ENCODE measurements around the gene NFYC. TPM values are rescaled to one million over a fixed set of nuclear protein-coding genes. Genes with fewer than 3 reads are reported as not detected.

The NFYC gene
- total RNA-seq, 2 experiments from 2014 or later = 78.7 to 84.1 TPM

DNA sequence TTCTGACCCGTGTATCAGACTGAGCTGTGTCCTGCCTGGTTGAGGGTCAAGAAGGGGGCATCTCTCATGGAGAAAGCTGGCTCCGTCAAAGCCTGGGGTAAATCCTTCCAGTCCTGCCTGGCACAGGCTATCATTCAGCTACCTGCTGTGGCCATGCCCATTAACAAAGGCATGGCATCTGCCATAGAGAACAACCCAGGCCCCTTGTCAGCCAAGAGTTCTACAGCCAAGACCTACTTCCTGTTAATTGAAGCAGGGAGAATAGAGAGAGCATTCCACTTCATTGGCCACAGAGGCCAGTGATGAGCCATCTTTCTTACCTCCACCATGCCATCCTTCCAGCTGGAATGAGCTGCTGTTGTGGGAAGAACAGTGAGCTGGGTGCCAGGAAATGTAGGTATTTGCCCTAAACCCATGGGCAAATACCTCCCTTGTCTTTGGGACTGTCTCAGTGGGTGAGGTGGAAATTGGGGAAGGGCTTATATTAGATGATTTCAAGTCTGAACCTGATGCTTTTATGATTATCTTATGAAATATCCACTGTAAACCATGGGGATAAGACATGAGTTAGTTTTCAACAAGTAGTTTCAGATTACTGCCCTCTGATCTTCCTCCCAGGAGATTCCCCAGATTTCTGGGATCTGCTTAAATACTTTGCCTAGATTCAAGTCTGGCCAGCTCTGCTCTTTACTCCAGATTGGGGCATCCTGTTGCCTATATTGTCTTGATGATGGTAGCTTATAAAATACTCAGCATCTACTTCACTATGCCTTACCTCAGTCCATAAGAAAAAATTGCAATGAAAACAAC lies 80.8 kb downstream of the NFYC start:
- no peak for DNase-seq
- ChIA-PET CTCF (interaction anchor here (0.7 to 9.3 kb wide), 13 partner anchors 8 to 183 kb away, joined by 3 to 148 read pairs (median 4); partner anchors contain the start of gene NFYC), POLR2A (interaction anchor here (1.5 to 1.8 kb wide), 3 partner anchors 8 to 43 kb away, joined by 3 to 6 read pairs (median 4); no protein-coding TSS in a partner anchor)
- Mint-ChIP-seq H3K27ac (no peak overlapping the region), H3K36me3 (ENCODE audit: low read depth) (peaks cover 66% of the 10 kb centered on the region), H3K27me3 (no peaks in the 10 kb centered on the region), H3K4me1 (peaks cover 13% of the 10 kb centered on the region), H3K9me3 (no peaks in the 10 kb centered on the region), H3K4me3 (no peak overlapping the region)

DNA sequence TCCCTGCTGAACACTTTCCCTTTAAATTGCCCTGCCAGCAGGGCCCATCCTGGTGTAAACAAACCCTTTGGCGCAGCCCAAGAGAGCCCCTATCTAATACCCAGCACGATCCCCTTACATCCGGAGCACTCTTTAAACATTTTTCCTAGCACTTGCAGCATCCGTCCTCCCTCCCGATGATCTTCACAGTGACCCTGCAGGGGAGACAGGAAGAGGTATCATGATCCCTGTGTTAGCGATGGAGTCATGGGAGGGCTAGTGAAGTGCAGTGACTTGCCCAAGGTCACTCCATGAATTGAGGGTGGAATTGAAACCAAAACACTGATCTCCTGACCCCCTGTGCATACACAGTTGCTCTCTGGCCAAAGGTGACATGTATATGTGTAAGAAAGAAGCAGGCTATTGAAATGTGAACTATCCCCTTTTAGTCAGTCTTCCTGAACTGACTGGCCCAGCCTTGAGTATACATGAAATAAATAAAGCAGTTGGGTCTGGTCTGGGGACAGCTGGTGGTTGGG lies 82.3 kb downstream of the NFYC start:
- peaks cover 16% of the 10 kb centered on the region for H3K4me1 Mint-ChIP-seq

GRCh38 chr1:40774266-40774998 lies 82.9 kb downstream of the NFYC start:
- Mint-ChIP-seq H3K27ac (peak overlapping the region; percentile 2), H3K4me3 (no peak overlapping the region), H3K36me3 (ENCODE audit: low read depth) (peaks cover 51% of the 10 kb centered on the region), H3K4me1 (peaks cover 16% of the 10 kb centered on the region), H3K9me3 (no peaks in the 10 kb centered on the region), H3K27me3 (no peaks in the 10 kb centered on the region)
- POLR2A ChIA-PET = interaction anchor here (1.0 to 1.9 kb wide), 8 partner anchors 9 to 83 kb away, joined by 3 to 6 read pairs (median 4); partner anchors contain the start of gene NFYC
- CTCF ChIA-PET = interaction anchor here (0.6 to 9.3 kb wide), 39 partner anchors 8 to 1628 kb away, joined by 3 to 148 read pairs (median 5); partner anchors contain the start of genes CITED4, NFYC and ZNF684
- DNase-seq = peak; percentile 63

More for the DNA sequence above, 82.3 kb downstream of the NFYC start:
- POLR2A ChIA-PET = interaction anchor here (1.0 to 1.9 kb wide), 7 partner anchors 9 to 82 kb away, joined by 3 to 6 read pairs (median 4); partner anchors contain the start of gene NFYC
- Mint-ChIP-seq H3K27me3 (no peaks in the 10 kb centered on the region), H3K36me3 (ENCODE audit: low read depth) (peaks cover 57% of the 10 kb centered on the region), H3K9me3 (no peaks in the 10 kb centered on the region), H3K4me3 (no peak overlapping the region), H3K27ac (no peak overlapping the region)
- CTCF ChIA-PET = interaction anchor here (0.6 to 9.3 kb wide), 32 partner anchors 9 to 242 kb away, joined by 3 to 148 read pairs (median 5); partner anchors contain the start of genes NFYC and ZNF684
- no peak for DNase-seq

- CTCF ChIA-PET = interaction anchor here (0.7 to 9.3 kb wide), 7 partner anchors 10 to 174 kb away, joined by 3 to 148 read pairs (median 16); partner anchors contain the start of genes CITED4 and NFYC
- Mint-ChIP-seq H3K4me1 (peaks cover 6% of the 10 kb centered on the region), H3K36me3 (ENCODE audit: low read depth) (peaks cover 32% of the 10 kb centered on the region), H3K4me3 (no peak overlapping the region), H3K27me3 (peaks cover 3% of the 10 kb centered on the region), H3K27ac (no peak overlapping the region), H3K9me3 (no peaks in the 10 kb centered on the region)
- no peak for DNase-seq
- POLR2A ChIA-PET = interaction anchor here (1.0 to 1.4 kb wide), 2 partner anchors 21 kb away, joined by 3 to 4 read pairs; no protein-coding TSS in a partner anchor
These were observed 85.0 kb downstream of the NFYC start for GRCh38 chr1:40776236-40777072.

DNA sequence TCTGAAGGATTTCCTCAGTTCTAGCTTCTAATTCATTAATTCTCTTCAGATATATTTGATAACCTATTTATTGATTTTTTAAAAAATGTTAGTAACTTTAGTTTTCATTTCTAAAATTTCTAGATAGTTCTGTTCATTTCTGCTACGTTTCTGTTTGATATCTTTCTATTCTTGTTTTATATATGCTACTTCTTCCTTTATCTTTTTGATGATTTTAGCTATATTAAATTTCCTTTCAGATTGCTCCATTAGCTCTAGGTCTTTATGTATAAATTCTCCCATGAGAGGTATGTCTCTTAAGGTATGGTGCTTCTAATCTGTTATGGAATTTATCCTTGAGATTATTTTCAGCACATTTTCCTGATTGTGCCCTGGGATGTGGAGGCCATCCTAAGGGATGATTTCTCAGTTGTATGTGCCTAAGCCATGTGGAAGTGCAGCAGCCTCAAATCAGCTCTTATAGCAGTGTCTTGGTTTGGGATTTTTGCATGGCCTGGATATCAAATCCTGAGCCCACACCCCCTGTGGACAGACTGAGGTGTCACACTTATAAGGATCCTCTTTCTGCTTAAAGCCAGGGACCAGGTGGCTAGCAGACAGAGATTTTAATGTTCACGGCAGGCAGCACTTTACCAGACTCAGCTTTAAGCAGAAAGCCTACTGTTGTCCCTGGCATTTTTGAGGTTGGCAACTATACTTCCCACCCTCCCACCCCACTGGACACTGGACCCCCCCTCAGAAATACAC lies 85.9 kb downstream of the NFYC start:
- no peak for DNase-seq
- H3K4me3 Mint-ChIP-seq = no peak overlapping the region
- peaks cover 12% of the 10 kb centered on the region for H3K27me3 Mint-ChIP-seq
- H3K9me3 Mint-ChIP-seq = no peaks in the 10 kb centered on the region
- H3K4me1 Mint-ChIP-seq = peaks cover 6% of the 10 kb centered on the region
- POLR2A ChIA-PET = interaction anchor here (1.0 kb wide), 1 partner anchor 20 kb away, joined by 4 read pairs; no protein-coding TSS in a partner anchor
- CTCF ChIA-PET = interaction anchor here (0.9 to 9.3 kb wide), 2 partner anchors 72 to 173 kb away, joined by 4 to 148 read pairs; no protein-coding TSS in a partner anchor
- peaks cover 26% of the 10 kb centered on the region for H3K36me3 Mint-ChIP-seq (ENCODE audit: low read depth)
- no peak overlapping the region for H3K27ac Mint-ChIP-seq

DNA sequence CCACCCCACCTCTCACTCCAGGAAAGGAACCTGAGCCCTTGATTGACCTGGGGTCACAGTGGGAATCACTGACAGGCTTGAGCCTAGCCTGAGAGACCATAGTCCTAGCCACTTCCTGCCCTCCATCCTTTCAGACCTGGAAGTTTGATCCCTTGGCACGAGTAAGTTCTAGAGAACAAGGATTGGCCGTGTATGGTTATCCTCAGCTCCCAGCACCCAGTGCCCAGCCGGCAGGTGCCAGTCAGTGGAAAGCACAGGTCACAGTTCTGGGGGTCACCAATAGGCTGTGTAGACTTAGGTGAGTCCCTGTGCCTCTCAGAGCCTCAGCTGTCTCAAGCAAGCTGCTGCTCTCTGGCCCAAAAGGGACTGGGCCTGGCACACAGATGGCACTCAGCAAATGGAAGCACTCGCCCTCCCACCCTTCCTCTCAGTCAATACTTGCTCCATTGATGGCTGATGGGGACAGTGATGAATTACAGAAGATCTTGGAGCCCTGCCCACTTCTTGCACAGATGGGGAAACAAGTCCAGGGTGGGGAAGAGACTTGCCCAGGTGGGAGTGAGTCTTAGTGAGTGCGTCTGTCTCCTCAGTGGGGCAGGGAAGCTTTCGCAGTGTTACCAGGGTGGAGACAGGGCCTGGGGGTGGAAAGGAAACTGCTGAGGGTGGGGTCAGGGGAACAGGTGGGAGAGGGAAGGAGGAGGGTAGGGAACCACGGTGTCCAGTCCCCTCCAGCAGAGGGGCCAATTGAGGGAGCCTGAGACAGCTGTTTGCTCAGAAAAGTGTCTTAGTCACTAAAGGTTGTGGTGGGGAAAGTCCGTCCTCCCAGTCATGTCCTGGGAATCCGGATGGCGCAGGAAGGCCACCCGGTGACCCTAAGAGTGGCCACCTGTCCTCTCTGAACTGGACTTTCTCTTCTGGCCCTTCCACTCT lies 89.4 kb downstream of the NFYC start:
- no peak for DNase-seq
- Mint-ChIP-seq H3K4me3 (no peak overlapping the region), H3K27ac (no peak overlapping the region), H3K9me3 (no peaks in the 10 kb centered on the region), H3K27me3 (peaks cover 35% of the 10 kb centered on the region), H3K4me1 (peaks cover 11% of the 10 kb centered on the region), H3K36me3 (ENCODE audit: low read depth) (peaks cover 21% of the 10 kb centered on the region)
- ChIA-PET POLR2A (interaction anchor here (0.9 to 1.8 kb wide), 2 partner anchors 16 to 89 kb away, joined by 3 to 4 read pairs; partner anchors contain the start of gene NFYC), CTCF (no interaction called here)

GRCh38 chr1:40781608-40781971 lies 90.1 kb downstream of the NFYC start:
- POLR2A ChIA-PET = interaction anchor here (1.8 kb wide), 1 partner anchor 17 kb away, joined by 4 read pairs; no protein-coding TSS in a partner anchor
- peaks cover 15% of the 10 kb centered on the region for H3K36me3 Mint-ChIP-seq (ENCODE audit: low read depth)
- H3K27me3 Mint-ChIP-seq = peaks cover 37% of the 10 kb centered on the region
- CTCF ChIA-PET = no interaction called here
- H3K9me3 Mint-ChIP-seq = no peaks in the 10 kb centered on the region
- H3K4me3 Mint-ChIP-seq = no peak overlapping the region
- no peak for DNase-seq
- H3K4me1 Mint-ChIP-seq = peaks cover 11% of the 10 kb centered on the region
- no peak overlapping the region for H3K27ac Mint-ChIP-seq

GRCh38 chr1:40782371-40782956 lies 91.0 kb downstream of the NFYC start:
- H3K4me1 Mint-ChIP-seq = peaks cover 11% of the 10 kb centered on the region
- no peak overlapping the region for H3K4me3 Mint-ChIP-seq
- peaks cover 8% of the 10 kb centered on the region for H3K36me3 Mint-ChIP-seq (ENCODE audit: low read depth)
- H3K27me3 Mint-ChIP-seq = peaks cover 37% of the 10 kb centered on the region
- CTCF ChIA-PET = interaction anchor here (1.0 kb wide), 1 partner anchor 8 kb away, joined by 5 read pairs; no protein-coding TSS in a partner anchor
- no peak for DNase-seq
- no peak overlapping the region for H3K27ac Mint-ChIP-seq
- no peaks in the 10 kb centered on the region for H3K9me3 Mint-ChIP-seq
- POLR2A ChIA-PET = interaction anchor here (1.8 kb wide), 1 partner anchor 18 kb away, joined by 4 read pairs; no protein-coding TSS in a partner anchor

GRCh38 chr1:40783001-40783905 lies 91.7 kb downstream of the NFYC start, which contains the start of gene KCNQ4:
Gene KCNQ4, plus strand, starts transcription at chr1:40783787. Its CDS starts 307 bp downstream, at chr1:40784094.
- ChIA-PET POLR2A (interaction anchor here (1.8 kb wide), 1 partner anchor 19 kb away, joined by 4 read pairs; no protein-coding TSS in a partner anchor), CTCF (interaction anchor here (1.0 kb wide), 1 partner anchor 9 kb away, joined by 5 read pairs; no protein-coding TSS in a partner anchor)
- peaks cover 37% of the 10 kb centered on the region for H3K27me3 Mint-ChIP-seq
- no peak for DNase-seq
- peaks cover 11% of the 10 kb centered on the region for H3K4me1 Mint-ChIP-seq
- H3K27ac Mint-ChIP-seq = no peak within 1 kb of the TSS
- H3K9me3 Mint-ChIP-seq = no peaks in the 10 kb centered on the region
- H3K4me3 Mint-ChIP-seq = peak within 1 kb of the TSS; percentile 50
- peaks cover 6% of the 10 kb centered on the region for H3K36me3 Mint-ChIP-seq (ENCODE audit: low read depth)

Measured in activated CD4-positive, alpha-beta memory T cell treated with anti-CD3 and anti-CD28 coated beads, Interleukin-2, amount 10 ng/mL, durations not matched to agents 7 days and 5 days (primary cell).